Neuron (in vitro differentiated cells): ENCODE measurements around the gene TRMT112.
A peak's percentile ranks its signal among the peaks of the same experiment; 100 is the strongest.

Experiments
- H2AFZ ChIP-seq: one replicate; pipeline ENCODE4 v1.6.1; 2013; ENCODE audit warnings: low read depth, mild to moderate bottlenecking, inconsistent platforms, low read length, moderate library complexity
- H3K27me3 ChIP-seq: one replicate; pipeline ENCODE4 v1.6.1; 2013; ENCODE audit warnings: low read length; ENCODE audit not compliant: insufficient read depth
- H3K36me3 ChIP-seq: one replicate; pipeline ENCODE4 v1.6.1; 2013; ENCODE audit warnings: low read length; ENCODE audit not compliant: insufficient read depth
- H3K4me1 ChIP-seq: one replicate; pipeline ENCODE4 v1.6.1; 2013; ENCODE audit warnings: low read length; ENCODE audit not compliant: insufficient read depth
- H3K4me3 ChIP-seq: 2 replicates; pipeline ENCODE4 v1.5.1; 2013; ENCODE audit warnings: mild to moderate bottlenecking, low read length, moderate library complexity
- H3K9me3 ChIP-seq: one replicate; pipeline ENCODE4 v1.6.1; 2013; ENCODE audit warnings: low read length

Gene TRMT112

DNA sequence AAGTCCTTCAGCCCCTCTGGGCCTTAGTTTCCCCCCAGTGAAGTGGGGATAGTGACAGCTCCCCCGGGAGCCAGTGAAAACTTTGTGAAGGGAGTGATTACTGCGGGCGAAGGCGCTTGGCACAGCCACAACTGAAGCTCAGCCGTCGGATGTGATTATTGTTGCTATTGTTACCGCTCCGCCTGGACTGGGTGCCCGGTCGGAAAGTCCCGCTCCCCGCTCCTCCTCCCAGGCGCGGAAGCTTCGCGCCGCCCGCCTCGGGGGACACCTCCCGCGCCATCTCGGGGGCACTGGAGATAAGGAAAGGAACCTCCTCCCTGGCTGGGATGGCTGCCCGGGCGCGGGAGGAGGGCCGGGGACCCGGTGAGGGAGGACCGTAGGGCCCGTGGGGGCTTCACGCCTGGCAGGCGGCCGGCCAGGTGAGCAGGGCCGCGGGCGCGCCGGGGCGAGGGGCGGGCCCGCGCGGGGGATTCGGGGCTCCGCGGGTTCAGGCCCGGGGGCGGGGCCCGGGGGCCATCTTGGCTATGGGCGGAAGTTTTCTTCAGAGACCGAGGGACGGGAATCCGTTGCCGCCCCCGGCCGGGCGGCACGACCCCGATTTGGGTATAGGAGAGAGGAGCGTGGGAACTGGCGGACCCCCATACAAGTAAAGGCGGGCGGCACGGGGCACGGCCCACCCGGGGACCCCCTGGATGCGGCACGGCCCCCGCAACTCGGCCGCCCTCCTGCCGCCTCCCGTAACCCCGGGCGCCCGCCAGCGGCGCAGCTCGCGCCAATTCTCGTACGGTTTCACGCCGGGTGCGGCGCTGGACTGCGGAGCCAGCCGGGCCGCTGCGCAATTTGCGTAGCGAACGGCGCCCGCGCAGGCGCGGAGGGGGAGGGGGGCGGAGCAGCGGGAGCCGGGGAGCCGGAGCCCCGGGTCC lies 32.1 kb downstream of the TRMT112 start, which contains the start of gene GPR137:
Gene GPR137 (plus strand): TSS at position 887 of the 923 bp plus-strand sequence. CDS start 677 bp downstream, outside the sequence.
- H3K4me1 ChIP-seq, result peaks cover 16% of the 10 kb centered on the region
- H3K36me3 ChIP-seq, result peaks cover 7% of the 10 kb centered on the region
- peak within 1 kb of the TSS; percentile 97 for H3K4me3 ChIP-seq
- peak within 1 kb of the TSS; percentile 67 for H2AFZ ChIP-seq
- no peaks in the 10 kb centered on the region for H3K9me3 ChIP-seq
- H3K27me3 ChIP-seq, result peaks cover 9% of the 10 kb centered on the region

DNA sequence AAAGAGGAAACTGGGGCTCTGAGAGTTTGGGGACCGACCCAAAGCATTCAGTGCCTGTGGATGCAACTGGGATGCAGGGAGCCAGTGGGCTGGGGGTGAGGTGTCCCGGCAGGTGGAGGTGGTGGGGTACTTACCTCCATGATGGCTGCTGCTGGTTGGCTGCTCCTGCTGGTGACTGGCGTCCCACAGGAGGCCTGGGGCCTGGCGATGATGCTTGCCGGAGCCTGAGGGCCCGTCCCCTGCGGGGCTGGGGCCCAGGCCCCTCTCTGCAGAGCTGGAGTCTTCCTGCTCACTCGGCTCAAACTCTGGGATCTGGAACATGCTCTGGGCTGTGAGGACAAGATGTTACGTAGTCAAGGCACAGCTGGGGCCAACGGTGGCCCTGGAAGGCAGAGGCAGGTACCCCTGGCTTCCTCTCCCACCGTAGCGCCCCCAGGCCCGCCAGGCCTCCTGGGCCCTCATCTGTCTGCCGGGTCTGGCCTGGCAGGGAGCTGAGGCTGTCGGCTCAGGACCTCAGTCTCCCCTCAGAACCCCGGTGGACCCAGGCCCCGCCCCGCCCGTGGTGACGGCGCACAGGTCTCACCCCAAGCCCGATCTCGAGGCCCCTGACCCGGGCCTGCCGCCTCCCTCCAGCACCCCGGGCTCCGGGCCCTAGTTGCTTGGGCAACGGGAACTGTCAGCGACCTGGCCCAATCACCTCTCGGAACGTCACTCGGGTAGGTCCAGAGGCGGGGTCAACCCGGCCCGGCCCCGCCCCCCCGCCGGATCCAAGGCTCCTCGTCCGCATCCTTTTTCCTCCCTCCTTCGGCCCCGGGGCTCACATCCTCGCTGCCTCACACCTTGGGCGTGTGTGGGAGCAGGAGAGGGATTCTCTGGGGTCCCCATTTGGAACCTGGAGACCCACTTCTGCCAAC lies 33.1 kb downstream of the TRMT112 start, which contains the start of gene BAD:
Gene BAD (minus strand): TSS at position 618 of the 914 bp plus-strand sequence. CDS start 297 bp downstream, at position 321.
- Histone ChIP-seq H3K4me1 (peaks cover 16% of the 10 kb centered on the region), H3K36me3 (peaks cover 7% of the 10 kb centered on the region), H3K9me3 (no peaks in the 10 kb centered on the region), H3K4me3 (peak within 1 kb of the TSS; percentile 97), H2AFZ (peak within 1 kb of the TSS; percentile 67), H3K27me3 (peaks cover 2% of the 10 kb centered on the region)

GRCh38 chr11:64283092-64283491 lies 34.3 kb downstream of the TRMT112 start:
- Histone ChIP-seq H2AFZ (no peak overlapping the region), H3K9me3 (no peaks in the 10 kb centered on the region), H3K4me1 (peaks cover 16% of the 10 kb centered on the region), H3K4me3 (no peak overlapping the region), H3K36me3 (peaks cover 12% of the 10 kb centered on the region), H3K27me3 (no peaks in the 10 kb centered on the region)

DNA sequence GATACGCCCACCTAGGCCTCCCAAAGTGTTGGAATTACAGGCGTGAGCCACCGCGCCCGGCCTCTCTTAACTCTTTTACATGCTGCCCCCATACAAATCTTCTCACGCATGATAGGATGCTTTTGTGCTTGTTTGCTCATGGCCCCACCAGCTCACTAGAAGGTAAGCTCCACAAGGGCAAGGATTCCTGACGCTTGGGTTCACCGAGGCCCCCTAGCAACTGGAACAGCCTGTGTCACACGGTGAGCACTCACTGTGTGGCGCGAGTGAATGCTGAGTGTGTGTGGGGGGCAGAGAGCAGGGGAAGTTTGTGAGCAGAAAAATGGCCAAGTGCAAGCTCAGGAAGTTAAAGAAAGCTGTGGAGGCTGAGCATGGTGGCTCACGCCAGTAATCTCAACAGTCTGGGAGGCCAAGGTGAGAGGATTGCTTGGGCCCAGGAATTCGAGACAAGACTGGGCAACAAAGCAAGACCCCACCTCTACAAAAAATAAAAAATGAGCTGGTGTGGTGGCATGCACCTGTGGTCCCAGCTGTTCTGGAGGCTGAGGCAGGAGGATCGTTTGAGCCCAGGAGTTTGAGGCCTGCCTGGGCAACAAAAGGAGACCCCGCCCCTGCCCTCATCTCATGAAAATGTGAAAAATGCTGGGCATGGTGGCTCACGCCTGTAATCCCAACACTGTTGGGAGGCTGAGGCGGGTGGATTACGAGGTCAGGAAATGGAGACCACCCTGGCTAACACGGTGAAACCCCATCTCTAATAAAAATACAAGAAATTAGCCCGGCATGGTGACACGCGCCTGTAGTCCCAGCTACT lies 35.2 kb downstream of the TRMT112 start:
- no peak overlapping the region for H3K4me3 ChIP-seq
- peaks cover 18% of the 10 kb centered on the region for H3K36me3 ChIP-seq
- H2AFZ ChIP-seq, result no peak overlapping the region
- H3K4me1 ChIP-seq, result peaks cover 16% of the 10 kb centered on the region
- no peaks in the 10 kb centered on the region for H3K9me3 ChIP-seq
- H3K27me3 ChIP-seq, result no peaks in the 10 kb centered on the region

DNA sequence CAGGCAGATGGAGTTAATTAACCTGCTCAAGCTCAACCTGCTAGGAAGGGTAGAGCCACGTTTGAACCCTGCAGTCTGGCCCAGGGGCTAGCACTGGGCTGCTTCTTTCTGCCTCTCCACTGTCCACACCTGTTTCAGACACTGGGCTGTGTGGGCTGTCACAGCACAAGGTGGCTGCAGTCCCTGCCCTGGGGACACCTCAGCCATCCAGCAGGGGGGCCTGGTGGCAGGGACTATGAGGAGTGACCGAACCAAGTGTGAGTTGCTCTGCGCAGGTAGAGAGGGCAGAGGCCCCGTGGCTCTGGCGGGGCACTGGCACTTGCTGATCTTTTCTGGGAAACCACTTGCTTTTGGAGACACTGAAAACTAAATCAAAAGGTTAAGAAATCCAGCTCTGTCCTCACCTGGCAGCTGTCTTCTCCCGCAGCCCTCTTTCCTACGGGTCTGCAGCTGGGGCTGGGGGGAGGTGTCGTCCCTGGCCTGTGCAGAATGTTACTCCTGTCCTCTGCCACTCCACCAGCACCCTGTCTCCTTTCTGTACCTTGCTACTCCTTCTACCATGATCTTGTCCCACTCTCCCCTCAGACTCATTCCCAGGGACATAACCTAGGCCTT lies 38.7 kb downstream of the TRMT112 start:
- Histone ChIP-seq H2AFZ (no peak overlapping the region), H3K9me3 (no peaks in the 10 kb centered on the region), H3K4me1 (peaks cover 10% of the 10 kb centered on the region), H3K4me3 (no peak overlapping the region), H3K36me3 (peaks cover 30% of the 10 kb centered on the region), H3K27me3 (no peaks in the 10 kb centered on the region)

DNA sequence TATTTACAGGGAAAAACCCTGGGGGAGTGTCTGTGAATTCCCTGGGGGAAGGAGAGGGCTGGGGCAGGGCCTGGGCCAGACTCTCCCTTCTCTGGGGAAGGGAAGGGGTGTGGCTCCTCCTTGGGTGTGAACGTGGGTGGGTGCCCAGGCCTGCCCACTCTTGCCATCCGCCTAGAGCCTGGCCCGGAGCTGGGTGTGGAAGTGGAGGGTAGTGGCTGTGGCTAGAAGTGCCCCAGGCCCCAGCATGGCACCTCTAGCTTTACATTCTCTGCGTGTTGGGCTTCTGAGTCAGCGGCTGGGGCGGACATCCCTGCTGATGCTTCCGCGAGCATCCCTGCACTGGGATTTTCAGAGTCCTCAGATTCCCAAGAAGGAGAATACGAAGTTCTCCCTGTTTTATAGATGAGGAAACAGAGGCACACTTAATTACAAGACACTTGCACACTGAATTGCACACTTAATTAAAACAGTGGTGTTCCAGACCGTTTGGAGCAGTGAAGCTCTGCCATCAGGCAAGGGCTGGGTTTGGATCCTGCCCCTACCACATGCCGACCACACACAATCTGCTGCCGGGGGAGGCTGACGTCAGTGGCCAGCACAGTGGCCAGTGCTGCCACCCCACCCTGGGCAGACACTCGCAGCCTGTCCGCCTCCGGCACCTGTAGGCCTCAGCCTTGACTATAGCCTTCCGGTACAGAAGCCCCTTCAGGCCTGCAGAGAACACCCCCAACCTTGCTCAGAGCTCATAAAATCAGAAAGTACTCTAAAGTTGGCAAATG lies 40.5 kb downstream of the TRMT112 start:
- Histone ChIP-seq H3K36me3 (peaks cover 23% of the 10 kb centered on the region), H3K4me1 (peaks cover 14% of the 10 kb centered on the region), H3K4me3 (no peak overlapping the region), H2AFZ (no peak overlapping the region), H3K9me3 (no peaks in the 10 kb centered on the region), H3K27me3 (no peaks in the 10 kb centered on the region)

DNA sequence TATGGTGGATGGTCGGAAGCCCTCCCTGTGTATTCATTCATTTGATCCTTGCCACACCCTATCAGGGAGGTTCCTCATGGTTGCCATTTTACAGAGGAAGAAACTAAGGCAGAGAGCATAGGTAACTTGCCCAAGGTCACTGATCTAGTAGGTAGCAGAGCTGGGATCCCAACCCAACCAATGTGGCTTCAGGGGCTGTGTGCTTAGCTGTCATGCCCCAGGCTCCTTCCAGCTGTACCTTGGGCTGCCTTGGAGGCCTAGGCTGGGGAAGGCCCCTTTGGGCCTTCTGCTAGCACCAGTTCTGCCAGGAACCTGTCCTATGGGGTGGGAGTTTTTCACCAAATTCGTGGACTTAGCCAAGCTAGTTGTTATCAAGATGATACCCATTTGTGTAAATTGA lies 41.5 kb downstream of the TRMT112 start:
- H3K27me3 ChIP-seq, result no peaks in the 10 kb centered on the region
- no peak overlapping the region for H2AFZ ChIP-seq
- H3K4me3 ChIP-seq, result no peak overlapping the region
- no peaks in the 10 kb centered on the region for H3K9me3 ChIP-seq
- peaks cover 18% of the 10 kb centered on the region for H3K4me1 ChIP-seq
- H3K36me3 ChIP-seq, result peaks cover 22% of the 10 kb centered on the region

- H3K36me3 ChIP-seq, result peaks cover 22% of the 10 kb centered on the region
- peaks cover 21% of the 10 kb centered on the region for H3K4me1 ChIP-seq
- H3K9me3 ChIP-seq, result no peaks in the 10 kb centered on the region
- no peaks in the 10 kb centered on the region for H3K27me3 ChIP-seq
- H2AFZ ChIP-seq, result no peak overlapping the region
- H3K4me3 ChIP-seq, result no peak overlapping the region
Observed at GRCh38 chr11:64275031-64275800, 42.1 kb downstream of the TRMT112 start.

DNA sequence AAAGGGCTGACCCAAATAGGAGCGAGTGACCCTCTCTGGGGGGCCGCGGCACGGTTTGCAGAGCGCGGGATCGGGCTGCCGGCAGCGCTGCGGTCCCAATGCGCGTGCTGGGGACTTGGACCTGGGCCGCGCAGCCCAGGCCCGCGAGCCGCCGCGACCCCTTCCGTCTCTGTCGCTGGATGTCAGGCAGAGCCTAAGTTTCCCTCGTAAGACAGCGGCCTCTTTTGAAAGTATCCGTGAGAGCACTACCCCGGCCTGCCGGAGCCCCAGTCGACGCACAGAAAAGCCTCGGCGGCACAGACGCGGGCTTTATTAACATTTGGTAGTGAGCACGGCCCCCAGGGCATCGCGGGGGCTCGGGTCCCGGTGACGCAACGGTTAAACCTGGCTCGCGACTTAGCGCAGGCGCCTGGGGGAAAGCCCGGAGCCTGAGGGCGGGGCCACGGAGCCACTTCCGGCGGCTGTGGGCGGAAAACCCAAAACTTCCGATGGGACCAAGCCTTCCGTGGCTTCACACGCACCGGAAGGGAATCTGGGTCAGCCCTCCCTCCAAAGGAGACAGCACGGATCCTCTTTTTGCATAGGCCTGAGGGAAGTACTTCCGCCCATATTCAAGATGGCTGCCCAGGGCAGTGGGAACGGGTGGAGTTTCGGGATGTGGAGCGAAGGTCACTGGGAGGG lies 47.7 kb downstream of the TRMT112 start:
- H3K9me3 ChIP-seq, result no peaks in the 10 kb centered on the region
- peak overlapping the region; percentile 67 for H3K4me3 ChIP-seq
- H3K36me3 ChIP-seq, result peaks cover 7% of the 10 kb centered on the region
- peaks cover 23% of the 10 kb centered on the region for H3K4me1 ChIP-seq
- peak overlapping the region; percentile 46 for H2AFZ ChIP-seq
- H3K27me3 ChIP-seq, result no peaks in the 10 kb centered on the region

- no peaks in the 10 kb centered on the region for H3K9me3 ChIP-seq
- H3K36me3 ChIP-seq, result peaks cover 7% of the 10 kb centered on the region
- H3K4me1 ChIP-seq, result peaks cover 23% of the 10 kb centered on the region
- no peaks in the 10 kb centered on the region for H3K27me3 ChIP-seq
- H2AFZ ChIP-seq, result peak overlapping the region; percentile 46
- peak overlapping the region; percentile 50 for H3K4me3 ChIP-seq
Observed at GRCh38 chr11:64268893-64269539, 48.3 kb downstream of the TRMT112 start.
